Measurements from ENCODE around the gene PSME2. TPM values are rescaled to one million over a fixed set of nuclear protein-coding genes. Genes with fewer than 3 reads are reported as not detected.

The PSME2 gene
- total RNA-seq, 1 experiment from 2014 or later, result 153 TPM

GRCh38 chr14:24114532-24115421 is 31.6 kb downstream of the PSME2 start, which contains the start of the genes DCAF11 and NRL:
DCAF11 (plus strand) TSS chr14:24114777; CDS start chr14:24115595, 818 bp downstream.
NRL (minus strand) TSS chr14:24114949; CDS start chr14:24082848, 32,101 bp downstream.
- peaks cover 13% of the 10 kb centered on the region for H3K79me2 ChIP-seq (ENCODE audit: low read depth)
- intact Hi-C loops (cut with micrococcal nuclease; ENCODE audit: unreplicated experiment), result loop anchor here (1.0 kb wide), 1 partner anchor 32 kb away; the partner anchor contains the start of gene PSME2
- peaks cover 8% of the 10 kb centered on the region; the same call in 1 of the 2 replicates for H3K36me3 ChIP-seq (ENCODE audit: low read depth)
- no peaks in the 10 kb centered on the region for H4K20me1 ChIP-seq (ENCODE audit: insufficient read depth)
- TF ChIP-seq EZH2 (IDR thresholded peaks at IDR 0.05; ENCODE audit: low read depth), result no peak
- no peak for TF ChIP-seq CTCF (conservative IDR thresholded peaks at IDR 0.05)
- H3K9me2 ChIP-seq (ENCODE audit: insufficient read depth), result no peaks in the 10 kb centered on the region
- ChIA-PET CTCF (interaction anchor here (0.5 to 1.1 kb wide), 5 partner anchors 21 to 1060 kb away, joined by 3 to 5 read pairs (median 4); partner anchors contain the start of genes CHMP4A, IRF9, PSME1 and PSME2), POLR2A (ENCODE audit: unreplicated experiment) (interaction anchor here (0.5 to 1.5 kb wide), 12 partner anchors 17 to 788 kb away, joined by 3 to 26 read pairs (median 4); partner anchors contain the start of genes CHMP4A, EMC9, IRF9 and PCK2)
- peak within 1 kb of the TSS; percentile 69 for H3K27ac ChIP-seq
- H2AFZ ChIP-seq, result peak within 1 kb of the TSS; percentile 92
- H3K4me1 ChIP-seq (replicated peaks; ENCODE audit: insufficient read depth), result peaks cover 22% of the 10 kb centered on the region
- H3F3A ChIP-seq (ENCODE audit: insufficient read depth, low read depth), result peaks cover 21% of the 10 kb centered on the region
- peak within 1 kb of the TSS; percentile 69 for H3K4me3 ChIP-seq
- DNase-seq, result peak; percentile 95 to 97
- no TSS peak for BruUV-seq (replicated peaks)
- H3K27me3 ChIP-seq (ENCODE audit: insufficient read depth, low read depth), result no peaks in the 10 kb centered on the region
- H3K4me2 ChIP-seq, result peak within 1 kb of the TSS; percentile 97
- no peaks in the 10 kb centered on the region for H3K9me3 ChIP-seq (ENCODE audit: insufficient read depth, low read depth)

DNA sequence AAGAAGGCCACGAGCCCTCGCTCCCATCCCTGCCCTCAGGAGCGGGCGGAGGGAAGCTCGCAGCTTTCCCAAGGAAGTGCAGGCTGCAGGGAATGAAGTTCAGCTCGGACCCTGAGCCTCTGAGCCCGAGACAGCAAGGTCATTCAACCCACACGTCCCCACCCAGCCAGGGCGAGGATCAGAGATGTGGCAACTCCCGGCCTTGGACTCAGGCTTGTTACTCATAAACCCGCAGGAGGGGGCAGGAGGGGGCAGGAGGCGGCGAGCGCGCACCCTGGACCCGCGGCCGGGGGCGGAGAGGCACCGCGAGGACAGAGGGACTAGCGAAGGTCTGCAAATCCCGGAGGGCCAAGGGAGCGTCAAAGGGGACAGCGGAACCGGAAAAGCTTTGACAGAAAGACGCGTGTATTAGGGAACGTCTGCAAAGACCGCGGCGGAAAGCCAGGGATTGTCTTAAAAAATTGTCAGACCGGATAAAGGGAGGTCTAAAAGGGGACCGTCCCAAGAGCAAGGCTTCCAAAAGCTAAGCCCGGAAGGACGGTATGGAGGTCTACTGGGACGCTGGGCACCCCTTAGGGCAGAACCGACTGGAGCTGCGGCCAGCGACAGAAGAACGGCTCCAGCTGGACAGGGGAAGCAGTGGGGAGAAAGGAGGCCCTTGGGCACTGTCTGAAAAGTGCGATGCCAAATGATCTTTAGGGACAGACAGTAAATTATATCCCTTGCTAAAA is 32.4 kb downstream of the PSME2 start:
- Histone ChIP-seq H3F3A (ENCODE audit: insufficient read depth, low read depth) (peaks cover 23% of the 10 kb centered on the region), H3K9me2 (ENCODE audit: insufficient read depth) (no peaks in the 10 kb centered on the region), H4K20me1 (ENCODE audit: insufficient read depth) (no peaks in the 10 kb centered on the region), H3K4me3 (peak overlapping the region; percentile 69), H3K27me3 (ENCODE audit: insufficient read depth, low read depth) (no peaks in the 10 kb centered on the region), H3K79me2 (ENCODE audit: low read depth) (peaks cover 13% of the 10 kb centered on the region), H3K36me3 (ENCODE audit: low read depth) (peaks cover 8% of the 10 kb centered on the region; the same call in 1 of the 2 replicates), H3K4me1 (replicated peaks; ENCODE audit: insufficient read depth) (peaks cover 27% of the 10 kb centered on the region), H3K4me2 (peak overlapping the region; percentile 79), H3K9me3 (ENCODE audit: insufficient read depth, low read depth) (no peaks in the 10 kb centered on the region), H3K27ac (peak overlapping the region; percentile 69), H2AFZ (peak overlapping the region; percentile 92)
- ChIA-PET CTCF (interaction anchor here (0.5 to 1.1 kb wide), 4 partner anchors 22 to 1059 kb away, joined by 3 to 5 read pairs (median 4); partner anchors contain the start of genes CHMP4A, PSME1, PSME2 and RNF31), POLR2A (ENCODE audit: unreplicated experiment) (interaction anchor here (0.6 to 1.5 kb wide), 5 partner anchors 16 to 99 kb away, joined by 4 to 26 read pairs (median 4); partner anchors contain the start of genes CHMP4A, PSME1, PSME2 and RNF31)
- intact Hi-C loops (cut with micrococcal nuclease; ENCODE audit: unreplicated experiment), result loop anchor here (1.0 kb wide), 1 partner anchor 32 kb away; the partner anchor contains the start of gene PSME2
- BruUV-seq (replicated peaks), result TSS peak; percentile 83
- DNase-seq, result peak; percentile 58 to 64
- TF ChIP-seq EZH2 (IDR thresholded peaks at IDR 0.05; ENCODE audit: low read depth), result no peak
- no peak for TF ChIP-seq CTCF (conservative IDR thresholded peaks at IDR 0.05)

- BruUV-seq (replicated peaks), result no TSS peak
- TF ChIP-seq CTCF (conservative IDR thresholded peaks at IDR 0.05), result no peak
- TF ChIP-seq EZH2 (IDR thresholded peaks at IDR 0.05; ENCODE audit: low read depth), result no peak
- Histone ChIP-seq H2AFZ (peak overlapping the region; percentile 92), H3K4me1 (replicated peaks; ENCODE audit: insufficient read depth) (peaks cover 33% of the 10 kb centered on the region), H3K36me3 (ENCODE audit: low read depth) (peaks cover 8% of the 10 kb centered on the region; the same call in 1 of the 2 replicates), H3K27ac (peak overlapping the region; percentile 69), H3K27me3 (ENCODE audit: insufficient read depth, low read depth) (no peaks in the 10 kb centered on the region), H3K4me2 (peak overlapping the region; percentile 79), H3K9me3 (ENCODE audit: insufficient read depth, low read depth) (no peaks in the 10 kb centered on the region), H3K4me3 (peak overlapping the region; percentile 69), H4K20me1 (ENCODE audit: insufficient read depth) (no peaks in the 10 kb centered on the region), H3K79me2 (ENCODE audit: low read depth) (peaks cover 13% of the 10 kb centered on the region), H3F3A (ENCODE audit: insufficient read depth, low read depth) (peaks cover 23% of the 10 kb centered on the region), H3K9me2 (ENCODE audit: insufficient read depth) (no peaks in the 10 kb centered on the region)
- ChIA-PET POLR2A (ENCODE audit: unreplicated experiment) (no interaction called here), CTCF (interaction anchor here (0.5 kb wide), 1 partner anchor 649 kb away, joined by 5 read pairs; no protein-coding TSS in a partner anchor)
- no peak for DNase-seq
- intact Hi-C loops (cut with micrococcal nuclease; ENCODE audit: unreplicated experiment), result no loop called here
Observed at GRCh38 chr14:24113379-24113800, 33.0 kb downstream of the PSME2 start.
